Fibroblast of lung (primary cell): ENCODE measurements around the gene DPH7. TPM values are rescaled to one million over a fixed set of nuclear protein-coding genes. Genes with fewer than 3 reads are reported as not detected.
"Not testable (repeated sequence)": the region's sequence is repeated elsewhere in the genome, so short reads cannot be mapped to it uniquely, and the experiment has no call there.

Experiments
- DNase-seq, 2 donors: peaks; one replicate each; pipeline versions ENCODE4 v3.0.0 to v3.0.0-alpha.2; 2010; ENCODE audit warnings: low read depth in 2 of 2
- H2AFZ ChIP-seq: 2 replicates; pipeline ENCODE4 v1.5.1; 2012; ENCODE audit warnings: low read length, control low read depth, inconsistent platforms
- H3K27ac ChIP-seq: 2 replicates; pipeline ENCODE4 v1.5.1; 2011; ENCODE audit warnings: low read length, control low read depth; ENCODE audit not compliant: insufficient read depth
- H3K27me3 ChIP-seq: 2 replicates; pipeline ENCODE4 v1.5.1; 2011; ENCODE audit warnings: mild to moderate bottlenecking, low read length; ENCODE audit not compliant: control insufficient read depth, insufficient read depth
- H3K36me3 ChIP-seq: 2 replicates; pipeline ENCODE4 v1.5.1; 2011; ENCODE audit warnings: low read length; ENCODE audit not compliant: control insufficient read depth, insufficient read depth
- H3K4me1 ChIP-seq: 2 replicates; pipeline ENCODE4 v1.5.1; 2011; ENCODE audit warnings: low read length; ENCODE audit not compliant: control insufficient read depth, insufficient read depth; ENCODE audit errors: extremely low read depth
- H3K4me2 ChIP-seq: 2 replicates; pipeline ENCODE4 v1.5.1; 2011; ENCODE audit warnings: low read length, control low read depth; ENCODE audit not compliant: insufficient read depth; ENCODE audit errors: extremely low read depth
- H3K4me3 ChIP-seq, 4 experiments: fragments of 200-600 bp in 1 of 4; sonication (generic) in 1 of 4; replicated peaks in 1 of 4; 2 replicates each; pipeline ENCODE4 v1.5.1; 2011 to 2016; ENCODE audit warnings: low read length in 4 of 4, low read depth in 3 of 4, mild to moderate bottlenecking in 3 of 4, control low read depth in 2 of 4, inconsistent platforms in 1 of 4, mixed read lengths in 1 of 4; ENCODE audit not compliant: insufficient read depth in 1 of 4; ENCODE audit errors: control extremely low read depth in 1 of 4
- H3K79me2 ChIP-seq: 2 replicates; pipeline ENCODE4 v1.5.1; 2012; ENCODE audit warnings: mild to moderate bottlenecking, low read length, inconsistent platforms; ENCODE audit not compliant: control insufficient read depth, insufficient read depth
- H3K9ac ChIP-seq: 2 replicates; pipeline ENCODE4 v1.5.1; 2011; ENCODE audit warnings: mild to moderate bottlenecking, low read length, control low read depth; ENCODE audit not compliant: insufficient read depth
- H3K9me3 ChIP-seq: 2 replicates; pipeline ENCODE4 v1.5.1; 2012; ENCODE audit warnings: low read depth, low read length; ENCODE audit not compliant: control insufficient read depth, insufficient read depth
- H4K20me1 ChIP-seq: 2 replicates; pipeline ENCODE4 v1.5.1; 2011; ENCODE audit warnings: low read length; ENCODE audit not compliant: control insufficient read depth, insufficient read depth; ENCODE audit errors: extremely low read depth
- CTCF ChIP-seq, 2 donors: IDR thresholded peaks in 1 of 2; conservative IDR thresholded peaks in 1 of 2; 1 replicate in 1 of 2; 2 replicates in 1 of 2; pipeline ENCODE4 v1.5.1; 2011 to 2012; ENCODE audit warnings: low read length in 2 of 2, control low read depth in 1 of 2, inconsistent platforms in 1 of 2, low read depth in 1 of 2, mild to moderate bottlenecking in 1 of 2
- EZH2 ChIP-seq: IDR thresholded peaks from 2 replicates; pipeline ENCODE4 v1.5.1; 2012; ENCODE audit warnings: low read length, control low read depth, mild to moderate bottlenecking; ENCODE audit errors: missing control alignments
- polyA plus RNA-seq, 2 donors: library from polyadenylated mRNA; depleted of rRNA in 1 of 2; stranded (reverse) in 1 of 2; unstranded in 1 of 2; fragments of >200 nt; gene quantifications; 2 replicates each; pipeline ENCODE4 v1.2.1, GENCODE V29; 2011 to 2012; ENCODE audit warnings: missing spikeins in 1 of 2
- total RNA-seq: library from RNA; depleted of rRNA; stranded (reverse); fragments of >200 nt; gene quantifications from 2 replicates; pipeline ENCODE4 v1.2.1, GENCODE V29; 2014

DPH7 gene
- total and polyA plus RNA-seq, 2 donors (not counting 1 experiment from before 2014, with no cell fraction given) = 15.7 to 20.6 TPM

- H3K4me2 ChIP-seq = no peak overlapping the region
- H3K9me3 ChIP-seq = no peaks in the 10 kb centered on the region
- no peaks in the 10 kb centered on the region for H3K4me1 ChIP-seq
- no peaks in the 10 kb centered on the region for H3K27me3 ChIP-seq
- no peaks in the 10 kb centered on the region for H3K79me2 ChIP-seq
- no peak overlapping the region for H2AFZ ChIP-seq
- no peaks in the 10 kb centered on the region for H3K36me3 ChIP-seq
- TF ChIP-seq EZH2 (no peak), CTCF (conservative IDR thresholded peaks at IDR 0.05 in 1 of 2, IDR thresholded peaks at IDR 0.05 in 1 of 2; ENCODE audit: low read depth in 1 of 2, low read length in 2 of 2) (no peak)
- no peak for DNase-seq
- H3K4me3 ChIP-seq = no peak overlapping the region
- H3K27ac ChIP-seq = no peak overlapping the region
- no peak overlapping the region for H3K9ac ChIP-seq
- H4K20me1 ChIP-seq = no peaks in the 10 kb centered on the region
These were observed 38.2 kb downstream of the DPH7 start for GRCh38 chr9:137540536-137540935.

- no peaks in the 10 kb centered on the region for H4K20me1 ChIP-seq
- TF ChIP-seq EZH2 (no peak), CTCF (conservative IDR thresholded peaks at IDR 0.05 in 1 of 2, IDR thresholded peaks at IDR 0.05 in 1 of 2; ENCODE audit: low read depth in 1 of 2, low read length in 2 of 2) (no peak)
- no peak overlapping the region for H3K4me3 ChIP-seq
- H3K79me2 ChIP-seq = no peaks in the 10 kb centered on the region
- H3K4me1 ChIP-seq = no peaks in the 10 kb centered on the region
- no peak overlapping the region for H3K27ac ChIP-seq
- H3K9ac ChIP-seq = no peak overlapping the region
- no peaks in the 10 kb centered on the region for H3K9me3 ChIP-seq
- H2AFZ ChIP-seq = no peak overlapping the region
- no peaks in the 10 kb centered on the region for H3K36me3 ChIP-seq
- no peak for DNase-seq
- H3K27me3 ChIP-seq = no peaks in the 10 kb centered on the region
- H3K4me2 ChIP-seq = no peak overlapping the region
These were observed 40.7 kb downstream of the DPH7 start for GRCh38 chr9:137538058-137538457.

GRCh38 chr9:137536594-137537131 lies 42.1 kb downstream of the DPH7 start:
- not testable (repeated sequence) for H3K4me2 ChIP-seq

More at GRCh38 chr9:137536594-137537131, 42.1 kb downstream of the DPH7 start:
- not testable (repeated sequence) for H3K79me2 ChIP-seq, H4K20me1 ChIP-seq, H3K4me1 ChIP-seq, DNase-seq, H3K9me3 ChIP-seq, H3K4me3 ChIP-seq, H3K27ac ChIP-seq, H2AFZ ChIP-seq, H3K27me3 ChIP-seq, H3K36me3 ChIP-seq, H3K9ac ChIP-seq
